B cell (primary cell): ENCODE measurements around the gene CPEB2. TPM values are rescaled to one million over a fixed set of nuclear protein-coding genes. Genes with fewer than 3 reads are reported as not detected.

Source experiments
- ATAC-seq: fragments of 200-7000 bp; cut with Tn5 transposase; one replicate; pipeline ENCODE4 v1.10.0; 2021; ENCODE audit warnings: low read depth, mild to moderate bottlenecking, moderate number of reproducible peaks, moderate library complexity
- CTCF ChIA-PET: fragments of 350-600 bp; sonication (Branson Sonifier 250); formaldehyde crosslinking; loops from one replicate; lab custom pipeline; 2021; ENCODE audit warnings: antibody characterized with exemption, inconsistent platforms; lab: Charles Lee
- POLR2A ChIA-PET: fragments of 350-600 bp; sonication (Branson Sonifier 250); formaldehyde crosslinking; loops from one replicate; lab custom pipeline; 2021; ENCODE audit warnings: antibody characterized with exemption; lab: Charles Lee
- DNase-seq: peaks from one replicate; pipeline ENCODE4 v3.0.0; 2013
- H2AFZ ChIP-seq: 2 replicates; pipeline ENCODE4 v1.6.1; 2012; ENCODE audit warnings: mild to moderate bottlenecking, low read depth, low read length; ENCODE audit not compliant: insufficient read depth, poor library complexity, severe bottlenecking
- H3K27ac ChIP-seq, 2 donors: 1 replicate in 1 of 2; 2 replicates in 1 of 2; pipeline ENCODE4 v1.5.1; 2012 to 2013; ENCODE audit warnings: low read length in 2 of 2, mild to moderate bottlenecking in 2 of 2, moderate library complexity in 1 of 2
- H3K27me3 ChIP-seq, 4 experiments: fragments of 200-600 bp in 1 of 4; sonication (generic) in 1 of 4; replicated peaks in 1 of 4; 1 replicate in 2 of 4; 2 replicates in 2 of 4; pipeline versions ENCODE4 v1.6.1 to v1.7.0; 2013 to 2016; ENCODE audit warnings: low read length in 3 of 4, mild to moderate bottlenecking in 2 of 4, mixed read lengths in 1 of 4, moderate library complexity in 1 of 4; ENCODE audit not compliant: insufficient read depth in 4 of 4, control insufficient read depth in 3 of 4; ENCODE audit errors: control extremely low read depth in 1 of 4
- H3K36me3 ChIP-seq, 2 experiments: replicated peaks in 1 of 2; 1 replicate in 1 of 2; 2 replicates in 1 of 2; pipeline versions ENCODE4 v1.6.1 to v1.7.1; 2013; ENCODE audit warnings: low read length in 1 of 2; ENCODE audit not compliant: insufficient read depth in 2 of 2, control insufficient read depth in 1 of 2; ENCODE audit errors: control extremely low read depth in 1 of 2, extremely low read depth in 1 of 2
- H3K4me1 ChIP-seq, 2 donors: fragments of 200-600 bp in 1 of 2; sonication (generic) in 1 of 2; 1 replicate in 1 of 2; 2 replicates in 1 of 2; pipeline versions ENCODE4 v1.5.1 to v1.6.1; 2013 to 2017; ENCODE audit warnings: low read length in 2 of 2; ENCODE audit not compliant: control insufficient read depth in 2 of 2, insufficient read depth in 2 of 2
- H3K4me2 ChIP-seq: replicated peaks from 2 replicates; pipeline ENCODE3; 2012; ENCODE audit warnings: mild to moderate bottlenecking, low read depth, low read length; ENCODE audit not compliant: poor library complexity, severe bottlenecking
- H3K4me3 ChIP-seq, 5 experiments: fragments of 200-600 bp in 1 of 5; sonication (generic) in 1 of 5; 1 replicate in 3 of 5; 2 replicates in 2 of 5; pipeline versions ENCODE4 v1.5.1 to v1.7.0; 2011 to 2016; ENCODE audit warnings: low read length in 4 of 5, mild to moderate bottlenecking in 4 of 5, low read depth in 2 of 5, control low read depth in 1 of 5, moderate library complexity in 1 of 5; ENCODE audit not compliant: insufficient read depth in 1 of 5; ENCODE audit errors: control extremely low read depth in 1 of 5, extremely low read depth in 1 of 5
- H3K79me2 ChIP-seq: fragments of 200-600 bp; sonication (generic); one replicate; pipeline ENCODE4 v1.6.0; 2016; ENCODE audit warnings: low read length; ENCODE audit not compliant: control insufficient read depth, insufficient read depth
- H3K9ac ChIP-seq: fragments of 200-600 bp; sonication (generic); 2 replicates; pipeline ENCODE4 v1.6.1; 2017; ENCODE audit warnings: mild to moderate bottlenecking, low read length, moderate library complexity
- H3K9me3 ChIP-seq, 3 donors: one replicate each; pipeline versions ENCODE4 v1.6.1 to v1.7.1; 2013; ENCODE audit warnings: low read length in 2 of 3; ENCODE audit not compliant: control insufficient read depth in 2 of 3, insufficient read depth in 1 of 3; ENCODE audit errors: control extremely low read depth in 1 of 3
- H4K20me1 ChIP-seq: 2 replicates; pipeline ENCODE4 v1.6.0; 2012; ENCODE audit warnings: mild to moderate bottlenecking, low read length; ENCODE audit not compliant: insufficient read depth, control insufficient read depth, poor library complexity, severe bottlenecking
- H3K27ac Mint-ChIP-seq: one replicate; pipeline ENCODE4 v1.8.0; 2021; ENCODE audit warnings: mixed read lengths
- H3K27me3 Mint-ChIP-seq: one replicate; pipeline ENCODE4 v1.8.0; 2021; ENCODE audit warnings: mixed read lengths
- H3K4me1 Mint-ChIP-seq: one replicate; pipeline ENCODE4 v1.8.0; 2021; ENCODE audit warnings: mixed read lengths
- H3K4me3 Mint-ChIP-seq: one replicate; pipeline ENCODE4 v1.8.0; 2021; ENCODE audit warnings: mixed read lengths
- H3K9me3 Mint-ChIP-seq: one replicate; pipeline ENCODE4 v1.8.0; 2022; ENCODE audit warnings: mixed read lengths; ENCODE audit not compliant: insufficient read depth
- EZH2 ChIP-seq: IDR thresholded peaks from 2 replicates; pipeline ENCODE4 v1.6.1; 2012; ENCODE audit warnings: borderline replicate concordance, low read depth, mild to moderate bottlenecking, moderate library complexity, low read length; ENCODE audit not compliant: insufficient read depth, poor library complexity, severe bottlenecking
- WGBS: methylation state at CpG from one replicate; pipeline ENCODE4 v1.1.5; 2013; ENCODE audit warnings: missing lambda C conversion rate; ENCODE audit not compliant: insufficient coverage; 5-methylcytosine and 5-hydroxymethylcytosine counted together
- intact Hi-C: fragments of 100-400 bp; cut with micrococcal nuclease; formaldehyde crosslinking; loops from one replicate; pipeline ENCODE4 v1.10.0; 2022
- polyA plus RNA-seq: library from polyadenylated mRNA; depleted of rRNA; stranded (reverse); fragments of >200 nt; gene quantifications from 2 replicates; pipeline ENCODE4 v1.2.3, GENCODE V29; 2012
- total RNA-seq, 2 donors: library from RNA; stranded (reverse); fragments of 120-200 nt in 1 of 2; gene quantifications; 1 replicate in 1 of 2; 2 replicates in 1 of 2; pipeline versions ENCODE4 v1.2.3 to v1.2.4, GENCODE V29; 2013 to 2022
- TF ChIP-seq, protein P1 (sequence below): fragments of 200-600 bp; IDR thresholded peaks from one replicate; pipeline ENCODE4 v1.8.0; 2022; ENCODE audit warnings: antibody characterized with exemption, mild to moderate bottlenecking

Gene CPEB2
- total and polyA plus RNA-seq, 2 donors (not counting 1 experiment from before 2014, with no cell fraction given): 3.2 to 18.0 TPM

DNA sequence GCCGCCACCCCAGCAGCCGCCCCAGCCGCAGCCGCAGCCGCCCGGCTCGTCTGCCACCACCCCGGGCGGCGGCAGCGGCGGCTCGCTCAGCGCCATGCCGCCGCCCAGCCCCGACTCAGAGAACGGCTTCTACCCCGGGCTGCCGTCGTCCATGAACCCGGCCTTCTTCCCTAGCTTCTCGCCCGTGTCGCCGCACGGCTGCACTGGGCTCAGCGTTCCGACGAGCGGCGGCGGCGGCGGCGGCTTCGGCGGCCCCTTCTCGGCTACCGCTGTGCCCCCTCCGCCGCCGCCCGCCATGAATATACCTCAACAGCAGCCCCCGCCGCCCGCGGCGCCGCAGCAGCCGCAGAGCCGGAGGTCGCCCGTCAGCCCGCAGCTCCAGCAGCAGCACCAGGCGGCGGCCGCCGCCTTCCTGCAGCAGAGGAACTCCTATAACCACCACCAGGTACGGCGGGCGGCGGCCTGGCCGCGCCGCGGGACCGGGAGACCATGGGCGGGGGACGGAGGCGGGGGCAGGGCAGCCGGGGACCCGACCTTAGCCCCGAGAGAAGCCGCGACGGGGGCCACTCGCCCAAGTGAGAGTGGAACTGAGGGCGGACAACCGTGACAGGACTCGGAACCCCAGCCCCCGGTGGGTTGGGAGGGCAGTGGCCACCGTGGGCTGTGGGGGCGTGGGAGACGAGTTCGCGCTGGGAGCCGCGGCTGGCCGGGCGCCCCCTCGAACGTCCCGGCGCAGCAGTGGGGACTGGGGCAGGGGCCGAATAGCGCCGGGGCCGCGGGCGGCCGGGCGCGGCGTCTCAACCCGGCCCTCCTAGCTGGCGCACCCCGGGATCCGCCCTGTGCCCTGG is 1.8 kb downstream of the CPEB2 start:
- H3K27me3 ChIP-seq: no peaks in the 10 kb centered on the region
- Mint-ChIP-seq H3K9me3 (no peaks in the 10 kb centered on the region), H3K27ac (peak overlapping the region; percentile 98), H3K4me1 (peaks cover 25% of the 10 kb centered on the region), H3K27me3 (no peaks in the 10 kb centered on the region), H3K4me3 (peak overlapping the region; percentile 93)
- peaks cover 41% of the 10 kb centered on the region for H3K79me2 ChIP-seq
- ATAC-seq (peak; percentile 1), DNase-seq (peak; percentile 81)
- peaks cover 10 to 12% of the 10 kb centered on the region in 2 donors for H3K4me1 ChIP-seq
- peak overlapping the region; percentile 98 for H3K9ac ChIP-seq
- ChIA-PET POLR2A (interaction anchor here (0.6 to 1.6 kb wide), 2 partner anchors 649 to 826 kb away, joined by 3 to 4 read pairs; no protein-coding TSS in a partner anchor), CTCF (interaction anchor here (0.7 to 1.0 kb wide), 2 partner anchors 11 to 1749 kb away, joined by 3 to 4 read pairs; no protein-coding TSS in a partner anchor)
- peaks cover 0 to 8% of the 10 kb centered on the region in 2 experiments for H3K36me3 ChIP-seq
- TF ChIP-seq EZH2: no peak
- TF ChIP-seq, protein P1, sequence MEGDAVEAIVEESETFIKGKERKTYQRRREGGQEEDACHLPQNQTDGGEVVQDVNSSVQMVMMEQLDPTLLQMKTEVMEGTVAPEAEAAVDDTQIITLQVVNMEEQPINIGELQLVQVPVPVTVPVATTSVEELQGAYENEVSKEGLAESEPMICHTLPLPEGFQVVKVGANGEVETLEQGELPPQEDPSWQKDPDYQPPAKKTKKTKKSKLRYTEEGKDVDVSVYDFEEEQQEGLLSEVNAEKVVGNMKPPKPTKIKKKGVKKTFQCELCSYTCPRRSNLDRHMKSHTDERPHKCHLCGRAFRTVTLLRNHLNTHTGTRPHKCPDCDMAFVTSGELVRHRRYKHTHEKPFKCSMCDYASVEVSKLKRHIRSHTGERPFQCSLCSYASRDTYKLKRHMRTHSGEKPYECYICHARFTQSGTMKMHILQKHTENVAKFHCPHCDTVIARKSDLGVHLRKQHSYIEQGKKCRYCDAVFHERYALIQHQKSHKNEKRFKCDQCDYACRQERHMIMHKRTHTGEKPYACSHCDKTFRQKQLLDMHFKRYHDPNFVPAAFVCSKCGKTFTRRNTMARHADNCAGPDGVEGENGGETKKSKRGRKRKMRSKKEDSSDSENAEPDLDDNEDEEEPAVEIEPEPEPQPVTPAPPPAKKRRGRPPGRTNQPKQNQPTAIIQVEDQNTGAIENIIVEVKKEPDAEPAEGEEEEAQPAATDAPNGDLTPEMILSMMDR: no peak
- peaks cover 13% of the 10 kb centered on the region for H4K20me1 ChIP-seq
- peak overlapping the region; percentile 94 for H2AFZ ChIP-seq
- under 1% methylated on average over 109 of the region's 109 CpGs for WGBS
- H3K4me3 ChIP-seq: peak overlapping the region; percentile 19 to 98 (median 90)
- peak overlapping the region; percentile 55 to 87 for H3K27ac ChIP-seq
- intact Hi-C loops: loop anchor here (1.0 to 10.0 kb wide), 6 partner anchors 408 to 1457 kb away; partner anchors contain the start of gene FAM200B
- H3K9me3 ChIP-seq: no peaks in the 10 kb centered on the region
- peak overlapping the region; percentile 93 for H3K4me2 ChIP-seq
